ENCODE measurements around the gene ADGRB2. TPM values are rescaled to one million over a fixed set of nuclear protein-coding genes. Genes with fewer than 3 reads are reported as not detected.

The ADGRB2 gene
- total and polyA plus RNA-seq, 2 donors from 2014 or later = 3.2 to 5.3 TPM

GRCh38 chr1:31805318-31805717 is 41.2 kb upstream of the ADGRB2 start:
- Histone ChIP-seq H3K9ac (ENCODE audit: low read length in 3 of 3) (no peak overlapping the region), H3K4me1 (ENCODE audit: control insufficient read depth in 2 of 3, insufficient read depth in 2 of 3, low read depth in 1 of 3, low read length in 3 of 3) (no peaks in the 10 kb centered on the region), H3K4me3 (ENCODE audit: low read length in 3 of 3) (no peak overlapping the region), H3K36me3 (ENCODE audit: control insufficient read depth in 2 of 3, insufficient read depth in 3 of 3, low read length in 3 of 3) (no peaks in the 10 kb centered on the region), H3K27me3 (ENCODE audit: control insufficient read depth, insufficient read depth, low read length) (no peaks in the 10 kb centered on the region), H3K9me3 (ENCODE audit: control insufficient read depth in 2 of 3, insufficient read depth in 1 of 3, low read length in 3 of 3) (no peaks in the 10 kb centered on the region), H3K27ac (ENCODE audit: low read depth in 2 of 2, low read length in 2 of 2) (no peak overlapping the region)
- intact Hi-C loops (cut with DNase I) = no loop called here
- no peak for DNase-seq
- TF ChIP-seq, protein P1, sequence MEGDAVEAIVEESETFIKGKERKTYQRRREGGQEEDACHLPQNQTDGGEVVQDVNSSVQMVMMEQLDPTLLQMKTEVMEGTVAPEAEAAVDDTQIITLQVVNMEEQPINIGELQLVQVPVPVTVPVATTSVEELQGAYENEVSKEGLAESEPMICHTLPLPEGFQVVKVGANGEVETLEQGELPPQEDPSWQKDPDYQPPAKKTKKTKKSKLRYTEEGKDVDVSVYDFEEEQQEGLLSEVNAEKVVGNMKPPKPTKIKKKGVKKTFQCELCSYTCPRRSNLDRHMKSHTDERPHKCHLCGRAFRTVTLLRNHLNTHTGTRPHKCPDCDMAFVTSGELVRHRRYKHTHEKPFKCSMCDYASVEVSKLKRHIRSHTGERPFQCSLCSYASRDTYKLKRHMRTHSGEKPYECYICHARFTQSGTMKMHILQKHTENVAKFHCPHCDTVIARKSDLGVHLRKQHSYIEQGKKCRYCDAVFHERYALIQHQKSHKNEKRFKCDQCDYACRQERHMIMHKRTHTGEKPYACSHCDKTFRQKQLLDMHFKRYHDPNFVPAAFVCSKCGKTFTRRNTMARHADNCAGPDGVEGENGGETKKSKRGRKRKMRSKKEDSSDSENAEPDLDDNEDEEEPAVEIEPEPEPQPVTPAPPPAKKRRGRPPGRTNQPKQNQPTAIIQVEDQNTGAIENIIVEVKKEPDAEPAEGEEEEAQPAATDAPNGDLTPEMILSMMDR (IDR thresholded peaks at IDR 0.05; ENCODE audit: borderline replicate concordance, extremely low read depth, insufficient read depth) = no peak
- no peak for FAIRE-seq

DNA sequence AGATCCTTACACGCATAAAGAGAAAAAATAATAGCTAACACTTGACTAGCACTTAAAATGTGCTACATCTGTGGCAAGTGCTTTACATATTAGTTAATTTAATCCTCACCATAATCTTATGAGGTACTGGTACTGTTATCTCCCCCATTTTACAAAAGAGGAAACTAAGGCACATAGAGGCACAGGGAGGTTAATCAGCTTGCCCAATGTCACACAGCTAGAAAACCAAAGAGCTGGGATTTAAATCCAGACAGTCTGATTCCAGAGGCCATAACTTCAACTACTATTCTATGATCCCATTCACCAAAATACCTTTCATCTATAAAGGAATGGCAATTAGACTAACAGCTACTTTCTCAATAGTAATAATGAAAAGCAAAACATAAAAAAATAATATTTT is 40.0 kb upstream of the ADGRB2 start:
- FAIRE-seq (no peak), DNase-seq (no peak)
- intact Hi-C loops (cut with DNase I) = no loop called here
- H3K9me3 ChIP-seq (ENCODE audit: control insufficient read depth in 2 of 3, insufficient read depth in 1 of 3, low read length in 3 of 3) = no peaks in the 10 kb centered on the region
- no peak overlapping the region for H3K9ac ChIP-seq (ENCODE audit: low read length in 3 of 3)
- H3K27me3 ChIP-seq (ENCODE audit: control insufficient read depth, insufficient read depth, low read length) = no peaks in the 10 kb centered on the region
- H3K36me3 ChIP-seq (ENCODE audit: control insufficient read depth in 2 of 3, insufficient read depth in 3 of 3, low read length in 3 of 3) = no peaks in the 10 kb centered on the region
- TF ChIP-seq, protein P1 (IDR thresholded peaks at IDR 0.05; ENCODE audit: borderline replicate concordance, extremely low read depth, insufficient read depth) = no peak
- no peaks in the 10 kb centered on the region for H3K4me1 ChIP-seq (ENCODE audit: control insufficient read depth in 2 of 3, insufficient read depth in 2 of 3, low read depth in 1 of 3, low read length in 3 of 3)
- H3K27ac ChIP-seq (ENCODE audit: low read depth in 2 of 2, low read length in 2 of 2) = no peak overlapping the region
- no peak overlapping the region for H3K4me3 ChIP-seq (ENCODE audit: low read length in 3 of 3)

DNA sequence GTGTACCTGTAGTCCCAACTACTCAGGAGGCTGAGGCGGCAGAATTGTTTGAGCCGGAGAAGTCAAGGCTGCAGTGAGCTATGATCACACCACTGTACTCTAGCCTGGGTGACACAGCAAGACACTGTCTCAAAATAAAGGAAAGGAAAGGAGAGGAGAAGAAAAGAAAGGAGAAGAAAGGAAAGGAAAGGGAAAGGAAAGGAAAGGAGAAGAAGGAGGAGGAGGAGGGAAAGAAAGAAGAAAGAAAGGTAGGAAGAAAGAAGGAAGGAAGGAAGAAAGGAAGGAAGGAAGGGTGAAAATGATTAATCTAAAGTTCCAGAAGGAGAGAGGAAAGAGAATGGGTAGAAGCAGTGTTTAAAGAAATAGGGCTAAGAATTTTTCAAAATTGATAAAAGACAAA is 39.5 kb upstream of the ADGRB2 start:
- Histone ChIP-seq H3K4me3 (ENCODE audit: low read length in 3 of 3) (no peak overlapping the region), H3K27ac (ENCODE audit: low read depth in 2 of 2, low read length in 2 of 2) (no peak overlapping the region), H3K27me3 (ENCODE audit: control insufficient read depth, insufficient read depth, low read length) (no peaks in the 10 kb centered on the region), H3K9me3 (ENCODE audit: control insufficient read depth in 2 of 3, insufficient read depth in 1 of 3, low read length in 3 of 3) (no peaks in the 10 kb centered on the region), H3K9ac (ENCODE audit: low read length in 3 of 3) (no peak overlapping the region), H3K36me3 (ENCODE audit: control insufficient read depth in 2 of 3, insufficient read depth in 3 of 3, low read length in 3 of 3) (no peaks in the 10 kb centered on the region), H3K4me1 (ENCODE audit: control insufficient read depth in 2 of 3, insufficient read depth in 2 of 3, low read depth in 1 of 3, low read length in 3 of 3) (no peaks in the 10 kb centered on the region)
- FAIRE-seq (no peak), DNase-seq (no peak)
- TF ChIP-seq, protein P1 (IDR thresholded peaks at IDR 0.05; ENCODE audit: borderline replicate concordance, extremely low read depth, insufficient read depth) = no peak
- intact Hi-C loops (cut with DNase I) = no loop called here

Data from kidney (tissue), 14 donors.